MCF 10A (cell line): ENCODE data around the gene TMEM134. TPM values are rescaled to one million over a fixed set of nuclear protein-coding genes. Genes with fewer than 3 reads are reported as not detected.

ENCODE experiments used
- BruUV-seq: library from RNA; stranded (reverse); fragments of 400-500 nt; replicated peaks from 2 replicates; lab custom pipeline; 2021; lab: Mats Ljungman, UMichigan
- CTCF ChIA-PET: fragments of 300-600 bp; sonication (Branson Sonifier 250); formaldehyde crosslinking; extraction: SDS; loops from one replicate; lab custom pipeline; 2021; ENCODE audit warnings: antibody characterized with exemption, inconsistent platforms; lab: Yijun Ruan, JAX
- POLR2A ChIA-PET: fragments of 300-600, 350-650 bp; sonication (Branson Sonifier 250); formaldehyde crosslinking; extraction: SDS; loops from one replicate; lab custom pipeline; 2020; ENCODE audit warnings: antibody characterized with exemption, inconsistent platforms; lab: Yijun Ruan, JAX
- DNase-seq: peaks from one replicate; pipeline ENCODE4 v3.0.0-alpha.2; 2018; ENCODE audit not compliant: unreplicated experiment
- H3K27ac Mint-ChIP-seq: one replicate; pipeline ENCODE4 v1.8.0; 2022; ENCODE audit warnings: mild to moderate bottlenecking, low read depth, mixed read lengths; ENCODE audit not compliant: unreplicated experiment
- H3K27me3 Mint-ChIP-seq: one replicate; pipeline ENCODE4 v1.8.0; 2022; ENCODE audit warnings: mixed read lengths; ENCODE audit not compliant: insufficient read depth, unreplicated experiment
- H3K36me3 Mint-ChIP-seq: one replicate; pipeline ENCODE4 v1.8.0; 2022; ENCODE audit warnings: mild to moderate bottlenecking, moderate library complexity, mixed read lengths; ENCODE audit not compliant: insufficient read depth, unreplicated experiment
- H3K4me1 Mint-ChIP-seq: one replicate; pipeline ENCODE4 v1.8.0; 2022; ENCODE audit warnings: mixed read lengths; ENCODE audit not compliant: insufficient read depth, unreplicated experiment
- H3K4me3 Mint-ChIP-seq: one replicate; pipeline ENCODE4 v1.8.0; 2022; ENCODE audit warnings: mild to moderate bottlenecking, moderate library complexity, mixed read lengths; ENCODE audit not compliant: unreplicated experiment
- H3K9me3 Mint-ChIP-seq: one replicate; pipeline ENCODE4 v1.8.0; 2022; ENCODE audit warnings: mixed read lengths; ENCODE audit not compliant: unreplicated experiment
- CTCF ChIP-seq: fragments of 200-600 bp; IDR thresholded peaks from one replicate; pipeline ENCODE4 v1.8.0; 2022; ENCODE audit warnings: antibody characterized with exemption, mild to moderate bottlenecking; ENCODE audit not compliant: unreplicated experiment
- intact Hi-C: fragments of 100-400 bp; cut with micrococcal nuclease; formaldehyde crosslinking; loops from 2 replicates; pipeline ENCODE4 v1.14.1; 2022
- total RNA-seq: library from RNA; stranded (reverse); gene quantifications from 2 replicates; pipeline ENCODE4 v1.2.3, GENCODE V29; 2022

TMEM134 gene
- total RNA-seq, 1 experiment from 2014 or later: 49.7 TPM

GRCh38 chr11:67442504-67443404 lies 26.3 kb downstream of the TMEM134 start:
- Mint-ChIP-seq H3K27me3 (no peaks in the 10 kb centered on the region), H3K27ac (peak overlapping the region; percentile 63), H3K36me3 (peaks cover 18% of the 10 kb centered on the region), H3K4me1 (peaks cover 17% of the 10 kb centered on the region), H3K9me3 (no peaks in the 10 kb centered on the region), H3K4me3 (peak overlapping the region; percentile 82)
- BruUV-seq: no TSS peak
- intact Hi-C loops: loop anchor here (1.0 to 2.0 kb wide), 2 partner anchors 22 to 64 kb away; no protein-coding TSS in a partner anchor
- DNase-seq: no peak
- ChIA-PET CTCF (interaction anchor here (1.2 kb wide), 1 partner anchor 22 kb away, joined by 3 read pairs; no protein-coding TSS in a partner anchor), POLR2A (interaction anchor here (0.8 to 2.3 kb wide), 5 partner anchors 14 to 63 kb away, joined by 3 to 13 read pairs (median 3); partner anchors contain the start of genes PITPNM1, RPS6KB2 and TMEM134)
- no peak for TF ChIP-seq CTCF

- BruUV-seq: TSS peak; percentile 32
- DNase-seq: no peak
- Mint-ChIP-seq H3K4me1 (peaks cover 17% of the 10 kb centered on the region), H3K9me3 (no peaks in the 10 kb centered on the region), H3K4me3 (peak overlapping the region; percentile 82), H3K36me3 (peaks cover 22% of the 10 kb centered on the region), H3K27me3 (no peaks in the 10 kb centered on the region), H3K27ac (no peak overlapping the region)
- intact Hi-C loops: loop anchor here (2.0 kb wide), 1 partner anchor 65 kb away; no protein-coding TSS in a partner anchor
- ChIA-PET CTCF (no interaction called here), POLR2A (interaction anchor here (0.7 to 1.3 kb wide), 3 partner anchors 13 to 40 kb away, joined by 3 to 4 read pairs (median 3); partner anchors contain the start of genes PPP1CA and RPS6KB2)
- no peak for TF ChIP-seq CTCF
These were observed 27.2 kb downstream of the TMEM134 start for GRCh38 chr11:67441731-67442351.

- CTCF ChIA-PET: no interaction called here
- Mint-ChIP-seq H3K4me1 (peaks cover 17% of the 10 kb centered on the region), H3K4me3 (no peak overlapping the region), H3K27ac (no peak overlapping the region), H3K9me3 (no peaks in the 10 kb centered on the region), H3K36me3 (peaks cover 27% of the 10 kb centered on the region), H3K27me3 (no peaks in the 10 kb centered on the region)
- DNase-seq: no peak
- intact Hi-C loops: no loop called here
- TF ChIP-seq CTCF: no peak
- POLR2A ChIA-PET: interaction anchor here (0.5 to 1.3 kb wide), 4 partner anchors 12 to 128 kb away, joined by 3 to 4 read pairs (median 3); partner anchors contain the start of genes PPP1CA and RPS6KB2
- BruUV-seq: no TSS peak
These were observed 27.9 kb downstream of the TMEM134 start for GRCh38 chr11:67441098-67441563.
